NCI-H2196 (cell line): ENCODE results near the gene ICAM5.
"Not testable (repeated sequence)": the region's sequence is repeated elsewhere in the genome, so short reads cannot be mapped to it uniquely, and the experiment has no call there.

ENCODE experiments used
- DNase-seq: peaks from one replicate; lab custom pipeline; 2025; ENCODE audit not compliant: unreplicated experiment; lab: John Stamatoyannopoulos, UW

ICAM5 gene, protein sequence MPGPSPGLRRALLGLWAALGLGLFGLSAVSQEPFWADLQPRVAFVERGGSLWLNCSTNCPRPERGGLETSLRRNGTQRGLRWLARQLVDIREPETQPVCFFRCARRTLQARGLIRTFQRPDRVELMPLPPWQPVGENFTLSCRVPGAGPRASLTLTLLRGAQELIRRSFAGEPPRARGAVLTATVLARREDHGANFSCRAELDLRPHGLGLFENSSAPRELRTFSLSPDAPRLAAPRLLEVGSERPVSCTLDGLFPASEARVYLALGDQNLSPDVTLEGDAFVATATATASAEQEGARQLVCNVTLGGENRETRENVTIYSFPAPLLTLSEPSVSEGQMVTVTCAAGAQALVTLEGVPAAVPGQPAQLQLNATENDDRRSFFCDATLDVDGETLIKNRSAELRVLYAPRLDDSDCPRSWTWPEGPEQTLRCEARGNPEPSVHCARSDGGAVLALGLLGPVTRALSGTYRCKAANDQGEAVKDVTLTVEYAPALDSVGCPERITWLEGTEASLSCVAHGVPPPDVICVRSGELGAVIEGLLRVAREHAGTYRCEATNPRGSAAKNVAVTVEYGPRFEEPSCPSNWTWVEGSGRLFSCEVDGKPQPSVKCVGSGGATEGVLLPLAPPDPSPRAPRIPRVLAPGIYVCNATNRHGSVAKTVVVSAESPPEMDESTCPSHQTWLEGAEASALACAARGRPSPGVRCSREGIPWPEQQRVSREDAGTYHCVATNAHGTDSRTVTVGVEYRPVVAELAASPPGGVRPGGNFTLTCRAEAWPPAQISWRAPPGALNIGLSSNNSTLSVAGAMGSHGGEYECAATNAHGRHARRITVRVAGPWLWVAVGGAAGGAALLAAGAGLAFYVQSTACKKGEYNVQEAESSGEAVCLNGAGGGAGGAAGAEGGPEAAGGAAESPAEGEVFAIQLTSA

DNA sequence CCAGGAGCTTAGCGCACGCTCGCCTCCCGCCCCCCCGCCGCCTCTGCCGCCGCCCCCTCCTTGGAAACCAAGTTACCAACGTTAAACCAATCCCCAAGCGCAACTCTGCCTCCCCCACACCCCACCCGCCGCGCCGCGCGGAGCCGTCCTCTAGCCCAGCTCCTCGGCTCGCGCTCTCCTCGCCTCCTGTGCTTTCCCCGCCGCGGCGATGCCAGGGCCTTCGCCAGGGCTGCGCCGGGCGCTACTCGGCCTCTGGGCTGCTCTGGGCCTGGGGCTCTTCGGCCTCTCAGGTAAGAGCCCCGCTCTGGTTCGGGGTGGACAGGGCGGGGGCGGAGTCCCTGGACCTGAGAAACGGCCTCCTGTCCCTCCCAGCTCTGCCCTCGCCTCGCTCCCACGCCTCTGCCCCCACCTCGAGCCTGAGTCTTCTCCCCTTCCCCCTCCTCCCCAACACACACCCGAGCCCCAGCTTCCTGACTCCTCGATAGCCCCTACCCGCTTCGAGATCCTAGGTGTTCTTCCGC lies at the start of gene ICAM5:
Gene ICAM5 (plus strand): TSS at position 117 of the 521 bp plus-strand sequence. CDS start 92 bp downstream, at position 209.
- DNase-seq: peak; percentile 54

DNA sequence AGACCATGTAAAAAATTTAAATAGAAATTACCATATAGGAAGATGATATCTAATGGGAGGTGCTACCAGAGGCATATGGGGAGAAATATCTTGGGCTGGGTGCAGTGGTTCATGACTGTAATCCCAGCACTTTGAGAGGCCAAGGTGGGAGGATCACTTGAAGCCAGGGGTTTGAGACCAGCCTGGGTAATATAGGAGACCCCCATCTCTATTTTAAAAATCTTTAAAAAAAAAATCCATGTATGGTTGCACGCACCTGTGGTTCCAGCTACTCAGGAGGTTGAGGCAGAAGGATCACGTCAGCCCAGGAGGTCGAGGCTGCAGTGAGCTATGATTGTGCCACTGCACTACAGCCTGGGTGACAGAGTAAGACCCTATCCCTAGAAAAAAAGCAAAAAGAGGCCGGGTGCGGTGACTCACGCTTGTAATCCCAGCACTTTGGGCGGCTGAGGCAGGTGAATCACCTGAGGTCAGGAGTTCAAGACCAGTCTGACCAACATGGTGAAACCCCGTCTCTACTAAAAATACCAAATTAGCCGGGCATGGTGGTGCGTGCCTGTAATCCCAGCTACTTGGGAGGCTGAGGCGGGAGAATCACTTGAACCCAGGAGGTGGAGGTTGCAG lies 47.8 kb upstream of the ICAM5 start:
- not testable (repeated sequence) for DNase-seq

DNA sequence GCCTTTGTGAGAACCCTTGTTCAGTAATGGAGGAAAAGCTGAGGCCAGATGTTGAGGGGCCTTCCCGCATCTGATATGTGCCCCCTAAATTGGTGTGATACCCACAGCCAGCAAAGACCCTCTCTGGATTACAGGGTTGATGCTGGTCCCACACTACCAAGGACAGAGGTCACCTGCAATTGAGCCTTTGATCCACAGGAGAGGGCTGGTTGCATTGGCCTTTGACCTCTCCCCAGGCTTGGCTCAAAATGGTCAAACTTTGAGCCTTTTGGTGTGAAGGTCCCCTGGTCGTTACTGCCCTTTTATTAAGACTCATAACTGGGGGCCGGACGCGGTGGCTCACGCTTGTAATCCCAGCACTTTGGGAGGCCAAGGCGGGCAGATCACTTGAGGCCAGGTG lies 46.1 kb upstream of the ICAM5 start:
- DNase-seq: no peak

DNA sequence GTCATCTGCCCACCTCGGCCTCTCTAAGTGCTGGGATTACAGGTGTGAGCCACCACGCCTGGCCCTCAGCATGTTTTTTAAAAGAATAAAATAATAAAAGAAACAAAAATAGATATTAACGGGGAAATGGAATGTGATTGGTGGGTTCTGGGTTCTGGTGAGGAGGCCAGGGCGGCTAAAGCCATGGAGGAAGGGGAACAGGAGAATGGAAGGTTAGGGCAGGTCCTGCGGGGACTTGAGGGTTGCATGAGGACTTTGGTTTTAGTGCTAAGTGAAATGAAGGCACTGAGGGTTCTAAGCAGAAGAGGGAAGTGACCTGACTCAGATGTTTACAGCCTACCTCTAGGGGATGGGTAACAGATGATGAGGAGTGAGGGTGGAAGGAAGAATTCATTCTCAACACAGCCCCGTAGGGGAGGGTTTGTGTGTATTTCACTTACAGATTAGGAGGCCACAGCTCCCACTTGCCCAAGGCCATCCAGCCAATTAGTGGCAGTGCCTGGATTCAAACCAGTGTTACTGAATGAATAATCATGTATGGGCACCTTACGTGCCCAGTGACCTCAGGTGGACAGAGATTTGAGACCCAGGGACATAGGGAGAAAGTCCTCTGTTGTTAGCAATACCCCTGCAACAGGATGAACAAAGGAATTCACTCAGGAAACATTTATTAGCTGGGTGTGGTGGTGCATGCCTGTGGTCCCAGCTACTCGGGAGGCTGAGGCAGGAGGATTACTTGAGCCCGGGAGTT lies 44.4 kb upstream of the ICAM5 start:
- DNase-seq: no peak

DNA sequence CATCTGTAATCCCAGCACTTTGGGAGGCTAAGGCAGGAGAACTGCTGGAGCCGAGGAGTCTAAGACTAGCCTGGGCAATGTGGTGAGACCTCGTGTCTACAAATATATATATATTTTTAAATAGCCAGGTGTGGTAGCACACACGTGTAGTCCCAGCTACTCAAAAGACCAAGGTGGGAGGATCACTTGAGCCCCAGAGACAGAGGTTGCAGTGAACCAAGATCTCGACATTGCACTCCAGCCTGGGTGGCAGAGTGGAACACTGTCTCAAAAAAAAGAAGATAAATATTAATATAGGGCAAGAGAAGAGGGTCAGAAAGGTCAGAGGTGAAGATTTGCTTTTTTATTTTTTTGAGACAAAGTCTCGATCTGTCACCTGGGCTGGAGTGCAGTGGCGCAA lies 43.2 kb upstream of the ICAM5 start:
- no peak for DNase-seq

DNA sequence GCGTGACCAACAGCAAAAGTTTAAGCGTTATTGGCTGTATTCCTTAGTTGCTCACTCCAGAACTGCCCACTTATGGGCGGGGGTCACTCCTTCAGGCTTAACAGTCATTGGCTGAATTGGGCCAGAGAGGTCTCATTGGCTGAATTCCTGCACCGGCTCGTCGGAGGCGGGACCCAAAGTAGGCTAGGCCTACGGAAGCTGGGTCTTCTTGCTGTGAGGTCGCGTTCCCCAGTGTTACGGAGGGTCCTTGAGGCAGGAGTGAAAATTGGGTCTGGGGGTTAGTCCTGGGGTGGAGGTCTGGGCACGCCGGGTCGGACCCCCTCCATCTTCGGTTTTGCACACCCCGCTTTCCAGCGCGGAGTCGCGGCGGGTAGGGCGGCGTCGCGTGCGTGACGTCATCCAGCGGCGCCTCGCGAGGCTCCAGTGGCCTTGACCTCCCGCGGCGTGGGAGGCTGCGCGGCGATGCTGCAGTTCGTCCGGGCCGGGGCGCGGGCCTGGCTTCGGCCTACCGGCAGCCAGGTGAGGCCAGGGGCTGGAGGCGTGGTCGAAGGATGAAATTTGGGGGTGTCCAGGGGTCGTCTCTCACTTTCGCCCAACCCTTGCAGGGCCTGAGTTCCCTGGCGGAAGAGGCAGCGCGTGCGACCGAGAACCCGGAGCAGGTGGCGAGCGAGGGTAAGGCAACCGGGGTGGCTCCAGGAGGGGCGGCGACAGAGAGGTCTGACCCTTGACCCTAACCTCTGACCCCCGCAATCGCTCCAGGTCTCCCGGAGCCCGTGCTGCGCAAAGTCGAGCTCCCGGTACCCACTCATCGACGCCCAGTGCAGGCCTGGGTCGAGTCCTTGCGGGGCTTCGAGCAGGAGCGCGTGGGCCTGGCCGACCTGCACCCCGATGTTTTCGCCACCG lies 37.7 kb upstream of the ICAM5 start, which contains the start of gene MRPL4:
Gene MRPL4 (plus strand): TSS at position 423 of the 903 bp plus-strand sequence. CDS start 40 bp downstream, at position 463.
- DNase-seq: peak; percentile 98

DNA sequence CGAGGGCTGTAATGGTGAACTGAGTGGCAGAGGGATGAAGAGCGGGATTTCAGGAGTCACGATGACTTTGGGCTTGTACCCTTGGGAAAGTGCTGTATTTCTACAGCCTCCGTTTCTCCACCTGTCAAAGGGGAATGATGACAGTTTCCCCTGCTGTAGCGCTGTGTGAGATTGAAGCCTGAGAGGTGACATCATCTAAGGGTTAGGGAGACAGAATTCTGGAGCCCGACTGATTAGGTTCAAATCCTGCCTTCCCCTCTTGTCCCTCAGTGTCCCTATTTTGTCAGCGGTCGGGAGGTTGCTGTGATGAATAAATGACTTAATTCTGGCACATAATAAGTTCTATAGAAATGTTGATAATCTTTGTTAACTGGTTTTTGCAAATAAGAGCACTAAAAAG lies 37.0 kb upstream of the ICAM5 start:
- DNase-seq: no peak

DNA sequence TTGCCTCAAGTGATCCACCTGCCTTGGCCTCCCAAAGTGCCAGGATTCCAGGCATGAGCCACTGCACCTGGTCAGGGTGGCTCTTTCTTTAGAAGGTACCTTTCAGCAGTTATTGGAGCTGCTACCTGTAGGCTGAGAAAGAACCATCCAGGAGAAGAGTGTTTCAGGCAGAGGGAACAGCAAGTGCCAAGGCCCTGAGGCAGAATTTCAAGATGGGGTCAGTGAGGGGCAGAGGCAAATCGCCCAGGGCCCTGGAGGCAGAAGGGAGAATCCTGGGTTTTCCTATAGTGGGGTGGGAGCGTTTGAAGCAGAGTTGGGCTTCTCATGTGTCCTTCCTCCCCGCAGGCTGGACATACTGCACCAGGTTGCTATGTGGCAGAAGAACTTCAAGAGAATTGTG lies 35.5 kb upstream of the ICAM5 start:
- no peak for DNase-seq

DNA sequence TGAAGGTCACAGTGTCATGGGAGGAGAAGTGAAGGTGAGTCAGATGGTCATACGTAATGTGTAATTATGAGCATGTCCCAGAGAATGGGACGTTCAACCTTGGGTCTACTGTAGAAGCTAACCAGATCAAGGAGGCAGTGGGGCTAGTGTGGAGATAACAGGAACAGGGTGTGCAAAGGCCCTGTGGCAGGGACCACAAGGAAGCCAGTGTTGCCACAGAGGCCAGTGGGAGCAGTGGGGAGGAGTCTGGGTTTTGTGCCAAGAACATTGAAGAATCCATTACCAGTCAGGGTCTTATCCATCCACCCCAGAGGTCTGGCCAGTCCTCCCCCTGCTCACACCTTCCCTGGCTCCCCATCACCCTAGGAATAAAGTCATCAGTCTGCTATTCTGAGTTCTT lies 34.4 kb upstream of the ICAM5 start:
- DNase-seq: no peak

DNA sequence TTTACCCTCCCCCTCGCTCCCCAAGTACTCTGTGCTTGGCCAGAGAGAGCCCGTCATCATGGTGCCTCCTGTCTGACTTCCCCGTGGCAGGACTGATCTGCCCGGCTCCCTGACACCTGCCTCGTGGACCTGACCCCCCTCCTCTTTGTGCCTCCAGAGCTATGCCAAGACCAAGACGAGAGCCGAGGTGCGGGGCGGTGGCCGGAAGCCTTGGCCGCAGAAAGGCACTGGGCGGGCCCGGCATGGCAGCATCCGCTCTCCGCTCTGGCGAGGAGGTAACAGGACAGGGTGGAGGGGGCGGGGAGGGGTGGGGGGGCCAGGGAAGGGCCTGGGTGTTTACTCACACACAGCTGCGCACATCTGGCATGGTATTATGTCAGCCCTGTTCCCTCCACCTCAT lies 33.2 kb upstream of the ICAM5 start:
- no peak for DNase-seq

DNA sequence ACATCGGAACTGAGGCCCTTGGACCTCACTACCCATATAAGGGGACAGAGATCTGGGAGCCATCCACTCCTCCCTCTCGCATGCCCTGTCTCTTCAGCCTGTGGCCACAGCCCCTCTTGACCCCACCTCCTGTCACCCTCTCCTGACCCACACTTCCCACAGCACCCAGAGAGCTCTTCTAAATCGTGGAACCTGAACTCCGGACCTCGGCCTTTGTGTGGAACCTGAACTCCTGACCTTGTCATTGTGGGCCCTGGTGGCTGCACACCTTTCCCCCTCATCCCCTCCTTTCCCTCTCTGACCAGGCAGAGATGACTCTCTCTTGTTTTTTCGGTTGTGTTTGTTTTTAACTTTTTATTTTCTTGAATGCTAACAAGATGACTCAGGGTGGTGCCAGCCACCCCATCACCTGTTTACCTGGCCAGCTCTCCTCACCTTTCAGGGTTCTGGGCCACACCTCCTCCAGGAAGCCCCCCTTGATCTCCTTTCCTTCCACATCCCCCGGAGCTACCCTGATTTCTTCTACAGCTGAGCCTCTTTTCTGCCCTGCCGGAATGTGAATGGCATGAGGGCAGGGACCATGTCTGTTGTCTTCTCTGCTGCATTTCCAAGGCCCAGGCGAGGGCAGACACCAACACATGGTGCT lies 32.7 kb upstream of the ICAM5 start:
- DNase-seq: no peak

DNA sequence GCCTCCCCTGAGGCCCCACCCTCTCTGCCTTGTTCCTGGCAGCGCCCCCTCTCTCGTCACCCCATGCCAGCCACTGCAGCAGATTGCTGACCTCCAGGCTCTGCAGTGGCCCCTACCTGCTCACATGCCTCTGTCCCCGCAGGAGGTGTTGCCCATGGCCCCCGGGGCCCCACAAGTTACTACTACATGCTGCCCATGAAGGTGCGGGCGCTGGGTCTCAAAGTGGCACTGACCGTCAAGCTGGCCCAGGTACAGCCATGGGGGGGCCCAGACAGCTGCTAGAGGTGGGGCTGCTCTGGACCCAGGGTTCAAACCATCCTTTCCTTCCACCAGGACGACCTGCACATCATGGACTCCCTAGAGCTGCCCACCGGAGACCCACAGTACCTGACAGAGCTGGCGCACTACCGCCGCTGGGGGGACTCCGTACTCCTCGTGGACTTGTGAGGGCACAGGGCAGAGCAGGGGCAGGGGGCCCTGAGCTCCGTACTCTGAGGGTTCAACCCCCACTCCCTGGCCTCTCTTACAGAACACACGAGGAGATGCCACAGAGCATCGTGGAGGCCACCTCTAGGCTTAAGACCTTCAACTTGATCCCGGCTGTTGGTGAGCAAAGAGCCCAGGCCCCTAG lies 31.6 kb upstream of the ICAM5 start:
- DNase-seq: no peak

DNA sequence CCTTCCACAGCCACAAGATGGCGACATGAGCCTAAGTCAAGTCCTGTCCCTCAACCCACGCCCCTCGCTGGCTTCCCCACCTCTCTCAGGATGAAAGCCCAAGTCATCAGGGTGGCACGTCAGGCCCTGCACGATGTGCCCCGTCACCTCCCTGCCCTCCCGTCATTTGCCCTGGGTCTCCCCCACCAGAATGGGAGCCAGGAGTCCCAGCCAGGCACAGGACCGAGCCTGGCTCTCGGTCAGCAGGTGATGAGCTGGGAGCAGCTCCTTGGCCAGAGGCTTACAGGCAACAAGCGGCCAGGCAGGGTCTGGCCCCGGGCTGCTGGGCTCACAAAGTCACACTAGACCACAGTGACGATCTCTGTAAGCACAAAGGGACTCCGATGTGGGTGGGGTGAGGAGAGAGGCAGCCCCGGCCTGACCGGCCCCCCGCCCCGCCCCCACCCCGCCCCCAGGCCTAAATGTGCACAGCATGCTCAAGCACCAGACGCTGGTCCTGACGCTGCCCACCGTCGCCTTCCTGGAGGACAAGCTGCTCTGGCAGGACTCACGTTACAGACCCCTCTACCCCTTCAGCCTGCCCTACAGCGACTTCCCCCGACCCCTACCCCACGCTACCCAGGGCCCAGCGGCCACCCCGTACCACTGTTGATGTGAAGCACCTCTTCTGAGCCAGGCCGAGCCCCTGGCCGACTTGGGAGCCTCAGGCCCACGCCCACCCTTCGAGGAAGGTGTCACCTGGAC lies 30.4 kb upstream of the ICAM5 start:
- DNase-seq: peak; percentile 89

DNA sequence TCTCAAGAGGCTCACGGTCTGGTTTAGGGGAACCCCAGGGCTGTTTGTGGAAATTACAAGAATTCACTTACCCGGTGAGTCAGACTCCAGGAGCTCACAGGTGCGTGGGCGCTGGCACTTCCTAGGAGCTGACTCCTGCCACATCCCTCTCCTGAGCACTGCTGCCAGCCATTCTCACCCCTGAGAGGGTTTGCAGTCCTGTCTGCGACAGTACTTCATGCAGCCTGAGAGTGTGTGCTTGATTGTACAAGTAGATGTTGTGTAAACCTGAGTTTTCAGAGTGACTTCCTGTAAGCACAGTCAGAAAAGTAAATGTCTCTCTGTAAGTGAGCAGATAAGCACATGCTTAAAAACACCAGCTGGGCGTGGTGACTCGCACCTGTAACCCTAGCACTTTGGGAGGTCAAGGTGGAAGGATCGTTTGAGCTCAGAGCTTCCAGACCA lies 29.6 kb upstream of the ICAM5 start:
- DNase-seq: peak; percentile 26

DNA sequence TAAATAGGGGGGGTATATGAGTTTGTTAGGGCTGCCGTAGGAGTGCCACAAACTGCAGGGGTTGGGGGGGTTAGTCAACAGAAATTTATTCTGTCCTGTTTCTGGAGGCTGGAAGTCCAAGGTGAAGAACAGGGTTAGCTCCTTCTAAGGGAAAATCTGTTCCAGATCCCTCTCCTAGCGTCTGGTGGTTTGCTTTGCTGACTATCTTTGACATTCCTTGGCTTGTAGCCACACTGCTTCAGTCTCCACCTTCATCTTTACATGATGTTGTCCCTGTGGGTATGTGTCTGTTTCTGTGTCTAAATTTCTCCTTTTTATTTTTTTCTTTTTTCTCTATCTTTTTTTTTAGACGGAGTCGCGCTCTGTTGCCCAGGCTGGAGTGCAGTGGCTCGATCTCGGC lies 27.0 kb upstream of the ICAM5 start:
- DNase-seq: no peak

DNA sequence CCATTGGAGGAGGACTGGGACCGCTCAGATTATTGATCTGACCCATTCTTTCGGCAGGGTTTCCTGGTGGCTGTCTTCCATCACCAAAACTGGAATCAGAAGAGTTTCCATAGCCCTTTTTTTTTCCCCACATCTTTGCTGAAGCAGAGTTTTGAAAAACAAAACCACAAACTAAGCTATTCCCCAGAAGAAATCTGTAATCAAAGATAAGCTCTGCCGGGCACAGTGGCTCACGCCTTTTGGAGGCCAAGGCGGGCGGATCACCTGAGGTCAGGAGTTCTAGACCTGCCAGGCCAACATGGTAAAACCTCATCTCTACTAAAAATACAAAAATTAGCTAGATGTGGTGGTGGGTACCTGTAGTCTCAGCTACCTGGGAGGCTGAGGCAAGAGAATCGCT lies 23.0 kb upstream of the ICAM5 start:
- DNase-seq: no peak

DNA sequence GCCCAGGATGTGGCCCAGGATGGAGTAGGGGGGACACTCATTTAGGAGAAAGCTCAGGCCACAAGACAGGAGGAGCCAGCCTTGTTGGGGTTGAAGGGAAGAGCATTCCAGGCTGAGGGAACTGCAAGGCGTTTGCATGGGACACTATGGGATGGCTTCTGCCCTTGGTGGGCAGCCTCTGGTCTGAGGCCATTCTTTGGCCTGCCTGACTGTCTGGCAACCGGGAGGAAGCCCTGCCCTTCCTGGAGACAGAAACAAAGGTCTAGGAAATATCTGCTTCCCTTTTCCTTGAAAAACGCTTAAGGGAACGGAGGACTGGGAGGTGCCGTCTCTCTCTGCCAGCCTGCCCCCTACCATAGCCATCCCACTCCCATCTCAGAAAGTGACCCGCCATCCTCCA lies 21.7 kb upstream of the ICAM5 start:
- no peak for DNase-seq
